GM23338 (cell line): Measurements from ENCODE around the gene COX4I2. TPM values are rescaled to one million over a fixed set of nuclear protein-coding genes. Genes with fewer than 3 reads are reported as not detected.

ENCODE experiments used
- ATAC-seq: fragments of 200-7000 bp; cut with Tn5 transposase; 3 replicates; pipeline ENCODE4 v1.9.1; 2020
- DNase-seq: peaks from one replicate; pipeline ENCODE4 v3.0.0-alpha.2; 2015; ENCODE audit warnings: low spot score
- H2AFZ ChIP-seq: fragments of 200-600 bp; sonication (generic); 2 replicates; pipeline ENCODE4 v1.8.0; 2016; ENCODE audit warnings: antibody characterized with exemption, mild to moderate bottlenecking, moderate library complexity
- H3F3A ChIP-seq: fragments of 200-600 bp; sonication (generic); replicated peaks from 2 replicates; pipeline ENCODE4 v1.8.0; 2017; ENCODE audit warnings: antibody characterized with exemption, mixed run types, low read depth
- H3K27ac ChIP-seq: fragments of 200-600 bp; sonication (generic); 2 replicates; pipeline ENCODE4 v1.6.1; 2016; ENCODE audit warnings: low read depth
- H3K27me3 ChIP-seq: fragments of 200-600 bp; sonication (generic); 2 replicates; pipeline ENCODE4 v1.8.0; 2016; ENCODE audit warnings: mild to moderate bottlenecking, mixed run types, moderate library complexity; ENCODE audit not compliant: insufficient read depth
- H3K36me3 ChIP-seq: fragments of 200-600 bp; sonication (generic); 2 replicates; pipeline ENCODE4 v1.8.0; 2016; ENCODE audit warnings: mild to moderate bottlenecking; ENCODE audit not compliant: insufficient read depth
- H3K4me1 ChIP-seq: fragments of 200-600 bp; sonication (generic); 2 replicates; pipeline ENCODE4 v1.8.0; 2016; ENCODE audit warnings: mild to moderate bottlenecking, moderate library complexity; ENCODE audit not compliant: insufficient read depth
- H3K4me2 ChIP-seq: fragments of 200-600 bp; sonication (generic); 2 replicates; pipeline ENCODE4 v1.7.1; 2017; ENCODE audit warnings: mixed run types
- H3K4me3 ChIP-seq: fragments of 200-600 bp; sonication (generic); 2 replicates; pipeline ENCODE4 v1.6.1; 2016; ENCODE audit warnings: mixed run types
- H3K79me2 ChIP-seq: fragments of 200-600 bp; sonication (generic); replicated peaks from 2 replicates; pipeline ENCODE4 v1.8.0; 2017; ENCODE audit warnings: mild to moderate bottlenecking; ENCODE audit not compliant: insufficient read depth
- H3K9me2 ChIP-seq: fragments of 200-600 bp; sonication (generic); 2 replicates; pipeline ENCODE4 v1.8.0; 2017; ENCODE audit not compliant: insufficient read depth
- H4K20me1 ChIP-seq: fragments of 200-600 bp; sonication (generic); replicated peaks from 2 replicates; pipeline ENCODE4 v1.8.0; 2017; ENCODE audit warnings: mild to moderate bottlenecking; ENCODE audit not compliant: insufficient read depth
- H3K27ac Mint-ChIP-seq: 2 replicates; pipeline ENCODE4 v1.8.0; 2020; ENCODE audit warnings: inconsistent platforms, mild to moderate bottlenecking, moderate library complexity, mixed read lengths
- H3K27me3 Mint-ChIP-seq: 3 replicates; pipeline ENCODE4 v1.8.0; 2022; ENCODE audit warnings: low read depth, mild to moderate bottlenecking, moderate library complexity, mixed read lengths, inconsistent platforms; ENCODE audit not compliant: insufficient read depth, poor library complexity
- H3K36me3 Mint-ChIP-seq: 3 replicates; pipeline ENCODE4 v1.8.0; 2021; ENCODE audit warnings: low read depth, mild to moderate bottlenecking, inconsistent platforms, moderate library complexity, mixed read lengths
- H3K4me1 Mint-ChIP-seq: 3 replicates; pipeline ENCODE4 v1.8.0; 2020; ENCODE audit warnings: mild to moderate bottlenecking, inconsistent platforms, mixed read lengths
- H3K4me3 Mint-ChIP-seq: 3 replicates; pipeline ENCODE4 v1.8.0; 2021; ENCODE audit warnings: moderate library complexity, mild to moderate bottlenecking, inconsistent platforms, mixed read lengths
- H3K9me3 Mint-ChIP-seq: 3 replicates; pipeline ENCODE4 v1.8.0; 2020; ENCODE audit warnings: moderate library complexity, mild to moderate bottlenecking, inconsistent platforms, mixed read lengths
- ETS1 ChIP-seq: IDR thresholded peaks from 2 replicates; pipeline ENCODE4 v1.6.1; 2016; ENCODE audit warnings: antibody characterized with exemption
- EZH2 ChIP-seq: fragments of 200-600 bp; sonication (generic); IDR thresholded peaks from one replicate; pipeline ENCODE4 v1.8.0; 2017; ENCODE audit warnings: antibody characterized with exemption, mild to moderate bottlenecking, low read depth; ENCODE audit not compliant: unreplicated experiment
- JUNB ChIP-seq: IDR thresholded peaks from one replicate; pipeline ENCODE4 v1.6.1; 2016; ENCODE audit warnings: antibody characterized with exemption; ENCODE audit not compliant: unreplicated experiment
- NANOG ChIP-seq: IDR thresholded peaks from 2 replicates; pipeline ENCODE4 v1.6.1; 2016; ENCODE audit warnings: antibody characterized with exemption, borderline replicate concordance
- POLR2AphosphoS5 ChIP-seq: IDR thresholded peaks from 2 replicates; pipeline ENCODE4 v1.6.1; 2016; ENCODE audit warnings: antibody characterized with exemption, low read depth
- REST ChIP-seq: IDR thresholded peaks from one replicate; pipeline ENCODE4 v1.6.1; 2018; ENCODE audit warnings: antibody characterized with exemption; ENCODE audit not compliant: unreplicated experiment
- ZNF331 ChIP-seq: fragments of 250-450 bp; sonication (Bioruptor Pico); IDR thresholded peaks from 2 replicates; pipeline ENCODE4 v1.5.0; 2020; ENCODE audit warnings: low read depth, mild to moderate bottlenecking, moderate library complexity
- polyA plus RNA-seq: library from polyadenylated mRNA; unstranded; fragments of >200 nt; fragmentation: Nextera tagmentation; extraction: Ambion mirVana; gene quantifications from 2 replicates; pipeline ENCODE4 v1.2.1, GENCODE V29; 2016
- total RNA-seq: library from RNA; depleted of rRNA; stranded (reverse); fragments of >200 nt; shearing (Covaris generic); gene quantifications from 2 replicates; pipeline ENCODE4 v1.2.3, GENCODE V29; 2014

Gene COX4I2
- total and polyA plus RNA-seq, 2 experiments from 2014 or later, result 0.63 TPM; not detected in 1

- no peak for TF ChIP-seq REST
- no peak for TF ChIP-seq ZNF331
- TF ChIP-seq NANOG, result no peak
- no peak for TF ChIP-seq POLR2AphosphoS5
Observed at GRCh38 chr20:31640259-31640658, 2.5 kb downstream of the COX4I2 start (continued).

- Histone ChIP-seq H3K27ac (no peak overlapping the region), H3K36me3 (no peaks in the 10 kb centered on the region), H3K79me2 (no peaks in the 10 kb centered on the region), H4K20me1 (no peaks in the 10 kb centered on the region; the same call in 1 of the 2 replicates), H3K9me2 (no peaks in the 10 kb centered on the region), H3K4me3 (no peak overlapping the region), H3K27me3 (peaks cover 9% of the 10 kb centered on the region), H2AFZ (no peak overlapping the region), H3K4me1 (peaks cover 9% of the 10 kb centered on the region), H3F3A (peaks cover 13% of the 10 kb centered on the region; the same call in 1 of the 2 replicates), H3K4me2 (no peak overlapping the region)
- DNase-seq (no peak), ATAC-seq (no peak)
- no peak for TF ChIP-seq NANOG
- TF ChIP-seq JUNB, result no peak
- TF ChIP-seq REST, result no peak
- no peak for TF ChIP-seq EZH2
- H3K27ac Mint-ChIP-seq, result no peak overlapping the region
- no peak overlapping the region for H3K4me3 Mint-ChIP-seq
- H3K36me3 Mint-ChIP-seq, result no peaks in the 10 kb centered on the region
- H3K4me1 Mint-ChIP-seq, result peaks cover 3% of the 10 kb centered on the region; the same call in 1 of the 3 replicates
- peaks cover 4% of the 10 kb centered on the region for H3K27me3 Mint-ChIP-seq
- H3K9me3 Mint-ChIP-seq, result no peaks in the 10 kb centered on the region
Observed at GRCh38 chr20:31641391-31641790, 3.7 kb downstream of the COX4I2 start.

- Histone ChIP-seq H3K4me3 (no peak overlapping the region), H3K79me2 (no peaks in the 10 kb centered on the region), H3K4me2 (no peak overlapping the region), H3K9me2 (no peaks in the 10 kb centered on the region), H3K27me3 (peaks cover 5% of the 10 kb centered on the region; the same call in 1 of the 2 replicates), H3F3A (peaks cover 8% of the 10 kb centered on the region; the same call in 1 of the 2 replicates), H3K36me3 (no peaks in the 10 kb centered on the region), H2AFZ (peak overlapping the region; percentile 70), H3K27ac (no peak overlapping the region), H3K4me1 (peaks cover 8% of the 10 kb centered on the region), H4K20me1 (no peaks in the 10 kb centered on the region; the same call in 1 of the 2 replicates)
- Mint-ChIP-seq H3K27ac (no peak overlapping the region), H3K4me1 (peaks cover 3% of the 10 kb centered on the region; the same call in 1 of the 3 replicates), H3K36me3 (no peaks in the 10 kb centered on the region), H3K9me3 (no peaks in the 10 kb centered on the region), H3K4me3 (no peak overlapping the region), H3K27me3 (peaks cover 7% of the 10 kb centered on the region)
- no peak for TF ChIP-seq REST
- no peak for TF ChIP-seq ETS1
- TF ChIP-seq NANOG, result no peak
- ATAC-seq (no peak), DNase-seq (no peak)
Observed at GRCh38 chr20:31642837-31643236, 5.1 kb downstream of the COX4I2 start.
